Measurements from ENCODE around the gene SLC6A7.

GRCh38 chr5:150243590-150243989 is 53.7 kb downstream of the SLC6A7 start:
- TF ChIP-seq, protein P1, sequence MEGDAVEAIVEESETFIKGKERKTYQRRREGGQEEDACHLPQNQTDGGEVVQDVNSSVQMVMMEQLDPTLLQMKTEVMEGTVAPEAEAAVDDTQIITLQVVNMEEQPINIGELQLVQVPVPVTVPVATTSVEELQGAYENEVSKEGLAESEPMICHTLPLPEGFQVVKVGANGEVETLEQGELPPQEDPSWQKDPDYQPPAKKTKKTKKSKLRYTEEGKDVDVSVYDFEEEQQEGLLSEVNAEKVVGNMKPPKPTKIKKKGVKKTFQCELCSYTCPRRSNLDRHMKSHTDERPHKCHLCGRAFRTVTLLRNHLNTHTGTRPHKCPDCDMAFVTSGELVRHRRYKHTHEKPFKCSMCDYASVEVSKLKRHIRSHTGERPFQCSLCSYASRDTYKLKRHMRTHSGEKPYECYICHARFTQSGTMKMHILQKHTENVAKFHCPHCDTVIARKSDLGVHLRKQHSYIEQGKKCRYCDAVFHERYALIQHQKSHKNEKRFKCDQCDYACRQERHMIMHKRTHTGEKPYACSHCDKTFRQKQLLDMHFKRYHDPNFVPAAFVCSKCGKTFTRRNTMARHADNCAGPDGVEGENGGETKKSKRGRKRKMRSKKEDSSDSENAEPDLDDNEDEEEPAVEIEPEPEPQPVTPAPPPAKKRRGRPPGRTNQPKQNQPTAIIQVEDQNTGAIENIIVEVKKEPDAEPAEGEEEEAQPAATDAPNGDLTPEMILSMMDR (IDR thresholded peaks at IDR 0.05 in 4 of 5, conservative IDR thresholded peaks at IDR 0.05 in 1 of 5): no peak
- TF ChIP-seq POLR2A (IDR thresholded peaks at IDR 0.05): no peak

Measured in gastrocnemius medialis (tissue), 4 donors.